AG04450 (cell line): Measurements from ENCODE around the gene PCF11. TPM values are rescaled to one million over a fixed set of nuclear protein-coding genes. Genes with fewer than 3 reads are reported as not detected.

Experiments
- CTCF ChIA-PET: fragments of 300-600, 350-600 bp; formaldehyde crosslinking; extraction: SDS; loops from one replicate; lab custom pipeline; 2022; ENCODE audit warnings: antibody characterized with exemption, inconsistent platforms; lab: Charles Lee
- POLR2A ChIA-PET: fragments of 350-600 bp; formaldehyde crosslinking; extraction: SDS; loops from one replicate; lab custom pipeline; 2021; ENCODE audit warnings: antibody characterized with exemption, inconsistent platforms; lab: Yijun Ruan, JAX
- DNase-seq: peaks from one replicate; pipeline ENCODE4 v3.0.0-alpha.2; 2011; ENCODE audit warnings: low read depth, low spot score
- H3K27ac ChIP-seq: one replicate; pipeline ENCODE4 v1.5.1; 2012; ENCODE audit warnings: low read depth, low read length, control low read depth
- H3K27me3 ChIP-seq: one replicate; pipeline ENCODE4 v1.6.0; 2012; ENCODE audit warnings: low read length; ENCODE audit not compliant: control insufficient read depth, insufficient read depth
- H3K4me3 ChIP-seq: 2 replicates; pipeline ENCODE4 v1.5.1; 2011; ENCODE audit warnings: mild to moderate bottlenecking, low read depth, low read length, control low read depth
- H3K9me3 ChIP-seq: 2 replicates; pipeline ENCODE4 v1.5.1; 2012; ENCODE audit warnings: low read length; ENCODE audit not compliant: control insufficient read depth, insufficient read depth
- CTCF ChIP-seq: IDR thresholded peaks from 2 replicates; pipeline ENCODE4 v1.5.1; 2011; ENCODE audit warnings: low read depth, low read length, control low read depth, inconsistent platforms
- polyA plus RNA-seq: library from polyadenylated mRNA; depleted of rRNA; stranded (reverse); fragments of >200 nt; gene quantifications from 2 replicates; pipeline ENCODE4 v1.2.3, GENCODE V29; 2011

PCF11 gene
- polyA plus RNA-seq, 1 experiment, result 32.7 TPM

GRCh38 chr11:83152264-83152663 is 4.7 kb upstream of the PCF11 start:
- no peak for TF ChIP-seq CTCF
- Histone ChIP-seq H3K9me3 (no peaks in the 10 kb centered on the region; the same call in 1 of the 2 replicates), H3K27me3 (no peaks in the 10 kb centered on the region), H3K27ac (no peak overlapping the region), H3K4me3 (no peak overlapping the region)
- no peak for DNase-seq
- ChIA-PET POLR2A (no interaction called here), CTCF (no interaction called here)

GRCh38 chr11:83153764-83154163 is 3.2 kb upstream of the PCF11 start:
- Histone ChIP-seq H3K27me3 (no peaks in the 10 kb centered on the region), H3K9me3 (no peaks in the 10 kb centered on the region; the same call in 1 of the 2 replicates), H3K4me3 (no peak overlapping the region), H3K27ac (no peak overlapping the region)
- TF ChIP-seq CTCF, result no peak
- CTCF ChIA-PET, result no interaction called here
- POLR2A ChIA-PET, result no interaction called here
- no peak for DNase-seq

GRCh38 chr11:83156144-83156995 is 561 bp upstream of the PCF11 start:
- CTCF ChIA-PET, result interaction anchor here (0.9 to 1.2 kb wide), 2 partner anchors 63 to 93 kb away, joined by 4 to 5 read pairs; no protein-coding TSS in a partner anchor
- POLR2A ChIA-PET, result interaction anchor here (0.6 to 2.8 kb wide), 20 partner anchors 8 to 255 kb away, joined by 3 to 36 read pairs (median 4); partner anchors contain the start of genes ANKRD42, CCDC90B, DDIAS and PRCP
- H3K4me3 ChIP-seq, result peak overlapping the region; percentile 79

GRCh38 chr11:83157594-83158356 is 844 bp downstream of the PCF11 start:
- no peaks in the 10 kb centered on the region for H3K27me3 ChIP-seq
- CTCF ChIA-PET, result no interaction called here
- TF ChIP-seq CTCF, result no peak
- no peaks in the 10 kb centered on the region; the same call in 1 of the 2 replicates for H3K9me3 ChIP-seq
- H3K4me3 ChIP-seq, result peak overlapping the region; percentile 90
- POLR2A ChIA-PET, result interaction anchor here (0.7 to 2.8 kb wide), 12 partner anchors 10 to 257 kb away, joined by 3 to 36 read pairs (median 4); partner anchors contain the start of genes ANKRD42, CCDC90B, DDIAS and PRCP
- peak overlapping the region; percentile 96 for H3K27ac ChIP-seq
- DNase-seq, result no peak

More at GRCh38 chr11:83156144-83156995, 561 bp upstream of the PCF11 start:
- no peaks in the 10 kb centered on the region; the same call in 1 of the 2 replicates for H3K9me3 ChIP-seq
- peak overlapping the region; percentile 65 for H3K27ac ChIP-seq
- no peaks in the 10 kb centered on the region for H3K27me3 ChIP-seq
- peak; percentile 100 for DNase-seq
- no peak for TF ChIP-seq CTCF
